ENCODE data around the gene DDX5. TPM values are rescaled to one million over a fixed set of nuclear protein-coding genes. Genes with fewer than 3 reads are reported as not detected.
A peak's percentile ranks its signal among the peaks of the same experiment; 100 is the strongest.
"Not testable (repeated sequence)": the region's sequence is repeated elsewhere in the genome, so short reads cannot be mapped to it uniquely, and the experiment has no call there.

DDX5 gene
- total and polyA plus RNA-seq, 2 donors (not counting 1 experiment from before 2014, with no cell fraction given), result 439 to 598 TPM

- Histone ChIP-seq H3K4me1 (ENCODE audit: control insufficient read depth, extremely low read depth, insufficient read depth, low read length) (peaks cover 2% of the 10 kb centered on the region), H3K9ac (ENCODE audit: insufficient read depth, low read length) (peak overlapping the region; percentile 51), H2AFZ (ENCODE audit: low read length) (no peak overlapping the region), H4K20me1 (ENCODE audit: control insufficient read depth, extremely low read depth, insufficient read depth, low read length) (peaks cover 3% of the 10 kb centered on the region), H3K79me2 (ENCODE audit: control insufficient read depth, insufficient read depth, low read length) (peaks cover 41% of the 10 kb centered on the region), H3K4me2 (ENCODE audit: extremely low read depth, insufficient read depth, low read length) (peak overlapping the region; percentile 83), H3K4me3 (replicated peaks in 1 of 4; ENCODE audit: control extremely low read depth in 1 of 4, insufficient read depth in 1 of 4, low read depth in 3 of 4, low read length in 4 of 4) (peak overlapping the region; percentile 73 to 98 (median 89)), H3K9me3 (ENCODE audit: control insufficient read depth, insufficient read depth, low read depth, low read length) (no peaks in the 10 kb centered on the region), H3K27me3 (ENCODE audit: control insufficient read depth, insufficient read depth, low read length) (no peaks in the 10 kb centered on the region), H3K27ac (ENCODE audit: insufficient read depth, low read length) (peak overlapping the region; percentile 81), H3K36me3 (ENCODE audit: control insufficient read depth, insufficient read depth, low read length) (peaks cover 17% of the 10 kb centered on the region)
- TF ChIP-seq CTCF (conservative IDR thresholded peaks at IDR 0.05 in 1 of 2, IDR thresholded peaks at IDR 0.05 in 1 of 2; ENCODE audit: low read depth in 1 of 2, low read length in 2 of 2) (no peak), EZH2 (IDR thresholded peaks at IDR 0.05; ENCODE audit: low read length, missing control alignments) (no peak)
- DNase-seq (ENCODE audit: low read depth in 2 of 2), result no peak
Measured at GRCh38 chr17:64497565-64498035, 8.5 kb downstream of the DDX5 start.

- H3K4me2 ChIP-seq (ENCODE audit: extremely low read depth, insufficient read depth, low read length), result peak within 1 kb of the TSS; percentile 98
- H4K20me1 ChIP-seq (ENCODE audit: control insufficient read depth, extremely low read depth, insufficient read depth, low read length), result peaks cover 3% of the 10 kb centered on the region
- peaks cover 14% of the 10 kb centered on the region for H3K36me3 ChIP-seq (ENCODE audit: control insufficient read depth, insufficient read depth, low read length)
- peaks cover 2% of the 10 kb centered on the region for H3K4me1 ChIP-seq (ENCODE audit: control insufficient read depth, extremely low read depth, insufficient read depth, low read length)
- peak within 1 kb of the TSS; percentile 73 for H3K9ac ChIP-seq (ENCODE audit: insufficient read depth, low read length)
- peak within 1 kb of the TSS; percentile 81 for H3K27ac ChIP-seq (ENCODE audit: insufficient read depth, low read length)
- H3K4me3 ChIP-seq (replicated peaks in 1 of 4; ENCODE audit: control extremely low read depth in 1 of 4, insufficient read depth in 1 of 4, low read depth in 3 of 4, low read length in 4 of 4), result peak within 1 kb of the TSS; percentile 73 to 98 (median 89)
- peak within 1 kb of the TSS; percentile 66 for H2AFZ ChIP-seq (ENCODE audit: low read length)
- H3K9me3 ChIP-seq (ENCODE audit: control insufficient read depth, insufficient read depth, low read depth, low read length), result no peaks in the 10 kb centered on the region
- DNase-seq (ENCODE audit: low read depth in 2 of 2), result peak; percentile 91 to 93
- TF ChIP-seq EZH2 (IDR thresholded peaks at IDR 0.05; ENCODE audit: low read length, missing control alignments) (no peak), CTCF (conservative IDR thresholded peaks at IDR 0.05 in 1 of 2, IDR thresholded peaks at IDR 0.05 in 1 of 2; ENCODE audit: low read depth in 1 of 2, low read length in 2 of 2) (peak; percentile 52 to 55)
- H3K79me2 ChIP-seq (ENCODE audit: control insufficient read depth, insufficient read depth, low read length), result peaks cover 35% of the 10 kb centered on the region
- H3K27me3 ChIP-seq (ENCODE audit: control insufficient read depth, insufficient read depth, low read length), result no peaks in the 10 kb centered on the region
Measured at GRCh38 chr17:64496786-64497564, 9.1 kb downstream of the DDX5 start, which contains the start of gene POLG2. POLG2 (minus strand) TSS chr17:64497054; CDS start chr17:64496968, 86 bp downstream.

GRCh38 chr17:64496348-64496785 is 9.7 kb downstream of the DDX5 start:
- no peak for DNase-seq (ENCODE audit: low read depth in 2 of 2)
- H3K79me2 ChIP-seq (ENCODE audit: control insufficient read depth, insufficient read depth, low read length), result peaks cover 29% of the 10 kb centered on the region

GRCh38 chr17:64495300-64495699 is 10.8 kb downstream of the DDX5 start:
- not testable (repeated sequence) for H3K4me1 ChIP-seq (ENCODE audit: control insufficient read depth, extremely low read depth, insufficient read depth, low read length); H2AFZ ChIP-seq (ENCODE audit: low read length); H3K9me3 ChIP-seq (ENCODE audit: control insufficient read depth, insufficient read depth, low read depth, low read length); H3K36me3 ChIP-seq (ENCODE audit: control insufficient read depth, insufficient read depth, low read length); H3K27me3 ChIP-seq (ENCODE audit: control insufficient read depth, insufficient read depth, low read length); H4K20me1 ChIP-seq (ENCODE audit: control insufficient read depth, extremely low read depth, insufficient read depth, low read length); DNase-seq (ENCODE audit: low read depth in 2 of 2); H3K27ac ChIP-seq (ENCODE audit: insufficient read depth, low read length); H3K9ac ChIP-seq (ENCODE audit: insufficient read depth, low read length)
- Histone ChIP-seq H3K4me2 (ENCODE audit: extremely low read depth, insufficient read depth, low read length) (peak overlapping the region; percentile 32), H3K79me2 (ENCODE audit: control insufficient read depth, insufficient read depth, low read length) (peaks cover 18% of the 10 kb centered on the region), H3K4me3 (replicated peaks in 1 of 4; ENCODE audit: control extremely low read depth in 1 of 4, insufficient read depth in 1 of 4, low read depth in 3 of 4, low read length in 4 of 4) (peak overlapping the region in 3 of 4 experiments; percentile 24 to 87 (median 73))

More at GRCh38 chr17:64496348-64496785, 9.7 kb downstream of the DDX5 start:
- TF ChIP-seq CTCF (conservative IDR thresholded peaks at IDR 0.05 in 1 of 2, IDR thresholded peaks at IDR 0.05 in 1 of 2; ENCODE audit: low read depth in 1 of 2, low read length in 2 of 2) (no peak), EZH2 (IDR thresholded peaks at IDR 0.05; ENCODE audit: low read length, missing control alignments) (no peak)
- Histone ChIP-seq H2AFZ (ENCODE audit: low read length) (peak overlapping the region; percentile 66), H3K4me1 (ENCODE audit: control insufficient read depth, extremely low read depth, insufficient read depth, low read length) (peaks cover 2% of the 10 kb centered on the region), H3K27ac (ENCODE audit: insufficient read depth, low read length) (peak overlapping the region; percentile 81), H3K27me3 (ENCODE audit: control insufficient read depth, insufficient read depth, low read length) (no peaks in the 10 kb centered on the region), H4K20me1 (ENCODE audit: control insufficient read depth, extremely low read depth, insufficient read depth, low read length) (peaks cover 3% of the 10 kb centered on the region), H3K4me3 (replicated peaks in 1 of 4; ENCODE audit: control extremely low read depth in 1 of 4, insufficient read depth in 1 of 4, low read depth in 3 of 4, low read length in 4 of 4) (peak overlapping the region; percentile 73 to 98 (median 89)), H3K36me3 (ENCODE audit: control insufficient read depth, insufficient read depth, low read length) (peaks cover 9% of the 10 kb centered on the region), H3K9me3 (ENCODE audit: control insufficient read depth, insufficient read depth, low read depth, low read length) (no peaks in the 10 kb centered on the region), H3K9ac (ENCODE audit: insufficient read depth, low read length) (peak overlapping the region; percentile 73), H3K4me2 (ENCODE audit: extremely low read depth, insufficient read depth, low read length) (peak overlapping the region; percentile 98)
